GM12801 (cell line): Measurements from ENCODE around the gene SLK.

ENCODE experiments used
- TF ChIP-seq, protein P1 (sequence below): IDR thresholded peaks from one replicate; pipeline ENCODE4 v1.5.1; 2011; ENCODE audit warnings: control low read depth; ENCODE audit not compliant: insufficient read length; ENCODE audit errors: extremely low read depth

The SLK gene

DNA sequence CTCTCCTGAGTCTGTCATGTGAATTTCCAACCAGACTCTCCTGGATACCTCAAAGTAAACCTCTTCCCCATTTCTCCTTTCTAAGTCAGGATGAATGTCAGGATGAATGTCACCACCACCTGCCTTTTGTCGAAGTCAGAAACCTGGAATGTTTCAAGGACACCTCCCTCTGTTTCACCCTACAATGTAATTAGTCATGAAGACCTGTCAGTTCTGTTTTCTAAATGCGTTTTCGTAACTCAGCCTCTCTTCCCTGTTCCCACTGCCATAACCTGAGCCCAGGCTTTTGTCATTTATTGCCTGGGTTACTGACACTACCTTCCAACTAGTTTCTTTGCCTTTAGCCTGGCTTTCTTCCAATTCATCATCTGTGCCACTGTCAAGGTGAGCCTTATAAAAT, 43.4 kb upstream of the SLK start:
- TF ChIP-seq, protein P1, sequence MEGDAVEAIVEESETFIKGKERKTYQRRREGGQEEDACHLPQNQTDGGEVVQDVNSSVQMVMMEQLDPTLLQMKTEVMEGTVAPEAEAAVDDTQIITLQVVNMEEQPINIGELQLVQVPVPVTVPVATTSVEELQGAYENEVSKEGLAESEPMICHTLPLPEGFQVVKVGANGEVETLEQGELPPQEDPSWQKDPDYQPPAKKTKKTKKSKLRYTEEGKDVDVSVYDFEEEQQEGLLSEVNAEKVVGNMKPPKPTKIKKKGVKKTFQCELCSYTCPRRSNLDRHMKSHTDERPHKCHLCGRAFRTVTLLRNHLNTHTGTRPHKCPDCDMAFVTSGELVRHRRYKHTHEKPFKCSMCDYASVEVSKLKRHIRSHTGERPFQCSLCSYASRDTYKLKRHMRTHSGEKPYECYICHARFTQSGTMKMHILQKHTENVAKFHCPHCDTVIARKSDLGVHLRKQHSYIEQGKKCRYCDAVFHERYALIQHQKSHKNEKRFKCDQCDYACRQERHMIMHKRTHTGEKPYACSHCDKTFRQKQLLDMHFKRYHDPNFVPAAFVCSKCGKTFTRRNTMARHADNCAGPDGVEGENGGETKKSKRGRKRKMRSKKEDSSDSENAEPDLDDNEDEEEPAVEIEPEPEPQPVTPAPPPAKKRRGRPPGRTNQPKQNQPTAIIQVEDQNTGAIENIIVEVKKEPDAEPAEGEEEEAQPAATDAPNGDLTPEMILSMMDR, result no peak

DNA sequence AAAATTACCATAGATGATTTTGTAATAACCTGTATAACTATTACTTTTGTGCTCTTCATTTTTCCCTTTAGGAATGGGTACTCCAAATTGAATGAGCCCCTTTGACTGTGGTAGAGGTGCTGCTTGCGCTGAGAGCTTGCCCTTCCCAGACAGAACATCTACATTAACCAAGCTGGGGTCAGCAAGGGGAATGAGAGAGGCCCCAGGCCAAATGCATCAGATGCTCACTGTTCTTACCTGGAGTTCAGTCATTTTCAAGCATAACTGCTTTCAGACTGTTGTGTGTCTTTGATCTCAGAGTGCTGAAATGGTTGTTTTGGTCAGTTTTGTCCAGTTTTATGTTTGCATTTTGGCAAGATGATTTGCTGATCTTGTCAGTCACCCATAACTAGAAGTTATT, 41.3 kb upstream of the SLK start:
- TF ChIP-seq, protein P1, result no peak

DNA sequence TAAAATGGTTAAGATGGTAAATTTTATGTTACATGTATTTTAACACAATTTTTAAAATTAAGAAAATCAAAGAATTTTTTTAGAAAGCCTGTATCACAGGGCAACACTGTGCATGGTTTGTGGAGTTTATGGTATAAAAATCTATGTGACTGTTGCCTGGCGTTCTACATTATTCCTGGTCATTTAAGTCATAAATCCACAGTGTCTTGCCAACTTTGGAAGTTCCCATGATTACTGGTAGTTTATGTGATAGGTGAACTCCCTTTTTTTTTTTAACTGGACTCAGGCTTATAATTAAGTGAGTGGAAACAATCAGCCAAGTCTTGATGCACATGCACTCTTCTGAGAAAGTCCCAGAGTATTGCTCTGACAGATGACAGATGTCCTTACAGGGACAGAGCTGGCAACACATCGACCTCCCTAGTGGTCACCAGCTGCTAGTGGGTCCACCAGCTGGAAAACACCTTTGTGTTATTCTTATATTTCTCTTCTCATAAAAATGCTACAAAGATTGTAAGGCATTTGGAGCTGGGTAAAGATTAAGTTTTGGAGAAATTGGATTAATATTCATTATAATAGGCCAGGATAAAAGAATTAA, 40.1 kb upstream of the SLK start:
- TF ChIP-seq, protein P1, result no peak

DNA sequence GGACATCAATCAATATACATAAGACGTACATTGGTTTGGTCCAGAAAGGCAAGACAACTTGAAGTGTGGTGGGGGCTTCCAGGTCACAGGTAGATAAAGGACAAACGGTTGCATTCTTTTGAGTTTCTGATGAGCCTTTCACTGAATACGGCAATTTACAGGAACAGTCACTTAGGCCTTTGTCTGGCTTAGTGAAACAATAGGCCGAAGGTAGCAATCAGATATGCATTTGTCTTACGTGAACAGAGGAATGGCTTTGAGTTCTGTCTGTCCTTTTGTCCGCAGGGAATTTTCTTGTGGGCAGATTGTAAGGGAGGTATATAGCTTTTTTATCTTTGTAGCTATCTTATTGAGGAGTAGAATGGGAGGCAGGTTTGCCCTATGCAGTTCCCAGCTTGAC, 38.2 kb upstream of the SLK start:
- TF ChIP-seq, protein P1, result no peak

DNA sequence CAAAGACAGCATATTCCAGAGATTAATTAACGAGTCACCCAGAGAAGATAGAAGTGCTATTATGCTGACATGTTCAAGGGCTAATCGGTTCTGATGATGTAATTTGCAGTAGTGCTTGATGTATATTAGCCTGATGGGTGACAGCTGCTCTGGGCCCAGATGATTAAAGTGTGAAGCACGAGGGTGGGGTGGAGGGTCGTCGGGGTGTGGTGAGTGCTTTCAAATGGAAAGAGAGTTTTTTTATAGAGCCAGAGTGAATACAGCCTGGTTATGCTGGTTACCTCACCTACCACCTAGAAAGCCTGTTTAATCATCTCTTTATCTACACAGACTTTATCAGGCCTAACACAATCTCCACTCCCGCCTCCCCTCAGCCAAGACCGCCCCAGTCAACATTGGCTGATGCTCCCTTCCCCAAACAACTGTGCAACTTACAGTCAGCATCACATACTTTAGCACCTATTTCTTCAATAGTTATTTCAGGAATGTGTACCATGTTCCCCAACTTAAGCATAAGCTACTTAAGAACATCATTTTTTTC, 37.5 kb upstream of the SLK start:
- TF ChIP-seq, protein P1, result no peak

DNA sequence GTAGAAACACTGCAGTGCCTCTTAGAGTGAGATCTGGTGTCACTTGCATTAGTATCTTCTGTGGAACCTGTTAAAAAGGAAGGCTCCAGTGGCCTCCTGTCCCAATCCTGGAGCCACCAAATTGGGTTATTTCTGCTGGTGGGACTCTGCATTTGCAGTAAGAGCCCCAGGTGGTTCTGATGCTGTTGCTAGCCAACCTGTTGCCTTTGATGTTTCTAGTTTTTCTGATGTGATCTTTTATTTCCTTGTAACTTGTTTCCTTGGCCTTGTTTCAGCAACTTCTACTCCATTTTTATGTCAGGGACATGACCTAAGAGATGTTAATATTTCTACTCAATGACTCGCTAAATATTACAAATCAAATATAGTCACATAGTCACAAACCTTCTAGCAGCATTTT, 36.5 kb upstream of the SLK start:
- TF ChIP-seq, protein P1, result no peak

DNA sequence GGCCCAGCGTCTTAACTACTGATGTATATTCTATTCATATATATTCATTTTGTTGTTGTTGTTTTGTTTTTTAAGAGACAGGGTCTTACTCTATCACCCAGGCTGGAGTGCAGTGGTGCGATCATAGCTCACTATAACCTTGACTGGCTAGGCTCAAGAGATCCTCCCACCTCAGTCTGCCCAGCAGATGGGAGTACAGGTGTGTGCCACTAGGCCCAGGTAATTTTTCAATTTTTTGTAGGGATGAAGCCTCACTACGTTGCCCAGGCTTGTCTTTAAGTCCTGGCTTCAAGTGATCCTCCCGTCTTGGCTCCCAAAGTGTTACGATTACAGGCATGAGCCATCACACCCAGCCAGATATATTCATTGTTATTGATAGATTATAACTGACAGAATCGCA, 36.1 kb upstream of the SLK start:
- TF ChIP-seq, protein P1, result no peak
